Measurements from ENCODE around the gene CLDN19.

CLDN19 gene

GRCh38 chr1:42692911-42693310 is 47.1 kb downstream of the CLDN19 start:
- DNase-seq: no peak

- no peak for DNase-seq
These were observed 47.6 kb downstream of the CLDN19 start for GRCh38 chr1:42692461-42692860.

- DNase-seq: no peak
These were observed 48.9 kb downstream of the CLDN19 start for GRCh38 chr1:42691157-42691498.

- DNase-seq: no peak
These were observed 49.4 kb downstream of the CLDN19 start for GRCh38 chr1:42690477-42691156.

- no peak for DNase-seq
These were observed 50.1 kb downstream of the CLDN19 start for GRCh38 chr1:42689912-42690311.

- no peak for DNase-seq
These were observed 53.6 kb downstream of the CLDN19 start for GRCh38 chr1:42686418-42686817.

- DNase-seq: no peak
These were observed 55.9 kb downstream of the CLDN19 start for GRCh38 chr1:42684139-42684538.

Data from NCI-H1436 treated with DMSO at 0.1 percent for 48 hours (cell line).